ENCODE results near the gene PHTF2.

DNA sequence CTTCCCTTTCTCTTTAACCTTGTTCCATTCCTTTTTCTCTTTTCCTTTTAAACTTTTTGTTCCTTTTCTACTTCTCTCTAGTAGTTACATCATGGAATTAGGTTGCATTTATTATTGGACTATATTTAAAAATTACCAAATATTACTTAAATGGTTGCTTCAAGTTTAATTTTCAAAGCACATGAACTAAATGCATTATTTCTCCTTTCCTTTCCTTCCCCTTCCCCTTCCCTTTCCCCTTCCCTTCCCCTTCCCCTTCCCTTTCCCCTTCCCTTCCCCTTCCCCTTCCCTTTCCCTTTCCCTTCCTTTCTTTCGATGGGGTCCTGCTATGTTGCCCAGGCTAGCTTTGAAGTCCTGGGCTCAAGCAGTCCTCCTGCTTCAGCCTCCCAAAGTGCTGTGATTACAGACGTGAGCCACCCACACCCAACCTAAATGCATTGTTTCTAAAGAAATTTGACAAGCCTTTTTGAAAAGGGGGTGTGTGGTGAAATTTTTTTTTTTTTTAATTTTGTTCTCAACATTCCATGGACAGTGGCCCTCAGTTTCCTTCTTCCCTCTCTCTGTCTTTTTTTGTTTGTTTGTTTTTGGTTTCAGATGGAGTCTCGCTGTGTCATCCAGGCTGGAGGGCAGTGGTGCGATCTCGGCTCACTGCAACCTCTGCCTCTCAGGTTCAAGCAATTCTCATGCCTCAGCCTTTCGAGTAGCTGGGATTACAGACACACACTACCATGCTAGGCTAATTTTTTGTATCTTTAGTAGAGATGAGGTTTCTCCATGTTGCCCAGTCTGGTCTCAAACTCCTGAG lies 31.6 kb upstream of the PHTF2 start:
- TF ChIP-seq, protein P1, sequence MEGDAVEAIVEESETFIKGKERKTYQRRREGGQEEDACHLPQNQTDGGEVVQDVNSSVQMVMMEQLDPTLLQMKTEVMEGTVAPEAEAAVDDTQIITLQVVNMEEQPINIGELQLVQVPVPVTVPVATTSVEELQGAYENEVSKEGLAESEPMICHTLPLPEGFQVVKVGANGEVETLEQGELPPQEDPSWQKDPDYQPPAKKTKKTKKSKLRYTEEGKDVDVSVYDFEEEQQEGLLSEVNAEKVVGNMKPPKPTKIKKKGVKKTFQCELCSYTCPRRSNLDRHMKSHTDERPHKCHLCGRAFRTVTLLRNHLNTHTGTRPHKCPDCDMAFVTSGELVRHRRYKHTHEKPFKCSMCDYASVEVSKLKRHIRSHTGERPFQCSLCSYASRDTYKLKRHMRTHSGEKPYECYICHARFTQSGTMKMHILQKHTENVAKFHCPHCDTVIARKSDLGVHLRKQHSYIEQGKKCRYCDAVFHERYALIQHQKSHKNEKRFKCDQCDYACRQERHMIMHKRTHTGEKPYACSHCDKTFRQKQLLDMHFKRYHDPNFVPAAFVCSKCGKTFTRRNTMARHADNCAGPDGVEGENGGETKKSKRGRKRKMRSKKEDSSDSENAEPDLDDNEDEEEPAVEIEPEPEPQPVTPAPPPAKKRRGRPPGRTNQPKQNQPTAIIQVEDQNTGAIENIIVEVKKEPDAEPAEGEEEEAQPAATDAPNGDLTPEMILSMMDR (IDR thresholded peaks at IDR 0.05; ENCODE audit: low read depth, low read length, poor library complexity, severe bottlenecking): no peak
- TF ChIP-seq EZH2phosphoT487 (IDR thresholded peaks at IDR 0.05; ENCODE audit: borderline replicate concordance, low read length): no peak
